ENCODE results near the gene FHDC1.

FHDC1 gene

DNA sequence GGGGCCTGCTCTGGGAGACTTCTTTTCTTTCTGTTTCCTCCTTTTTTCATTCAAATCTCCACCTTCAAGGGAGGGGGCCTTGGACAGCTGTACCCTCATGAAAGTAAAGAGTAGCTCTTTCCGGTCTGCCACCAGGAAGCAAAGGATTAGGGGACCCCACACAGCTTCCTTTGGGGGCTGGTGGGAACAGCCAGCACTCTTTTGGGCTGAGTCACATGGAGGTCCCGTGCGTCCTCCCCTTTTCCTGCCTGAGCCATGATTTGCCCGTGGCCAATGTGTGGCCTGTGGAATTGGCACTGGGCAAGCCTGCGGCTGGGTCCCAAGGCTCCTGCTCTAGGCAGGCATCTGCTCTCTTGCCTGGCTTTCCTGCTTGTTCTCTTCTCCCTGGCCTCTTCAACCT lies 65.5 kb downstream of the FHDC1 start:
- DNase-seq (ENCODE audit: low read depth, low spot score) = no peak
- no peak overlapping the region for H3K9ac ChIP-seq (ENCODE audit: insufficient read length)
- no peak for TF ChIP-seq FOXP2 (optimal IDR thresholded peaks at IDR 0.05; ENCODE audit: control extremely low read depth, extremely low read length, insufficient read depth)
- TF ChIP-seq EZH2 (IDR thresholded peaks at IDR 0.05) = no peak
- TF ChIP-seq POLR2AphosphoS5 (IDR thresholded peaks at IDR 0.05; ENCODE audit: borderline replicate concordance, low read depth, low read length) = no peak
- H3K27ac ChIP-seq = no peak overlapping the region
- H3K36me3 ChIP-seq (ENCODE audit: insufficient read depth, low read length) = no peaks in the 10 kb centered on the region
- no peak overlapping the region for H3K4me3 ChIP-seq
- no peaks in the 10 kb centered on the region for H3K9me3 ChIP-seq (ENCODE audit: low read depth, low read length)

DNA sequence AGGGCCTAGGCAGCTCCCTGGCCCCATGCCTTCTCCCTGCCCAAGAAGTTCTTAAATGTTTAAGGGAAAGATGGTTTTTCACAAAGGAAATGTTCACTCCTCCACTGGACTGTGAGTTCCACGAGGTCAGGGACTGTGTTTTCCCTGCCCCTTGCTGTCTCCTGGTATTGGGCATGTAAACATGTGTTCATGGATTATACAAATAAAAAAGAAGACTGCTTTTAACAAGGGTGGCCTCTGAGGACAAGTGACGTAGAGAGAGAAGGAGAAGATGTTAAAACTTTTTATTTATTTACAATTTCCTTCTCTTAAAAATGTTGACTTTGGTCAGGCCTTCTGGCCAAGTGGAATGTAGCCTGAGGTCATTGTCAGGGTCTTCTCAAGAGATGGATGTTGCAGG lies 66.0 kb downstream of the FHDC1 start:
- no peak for TF ChIP-seq POLR2AphosphoS5 (IDR thresholded peaks at IDR 0.05; ENCODE audit: borderline replicate concordance, low read depth, low read length)
- no peak for TF ChIP-seq EZH2 (IDR thresholded peaks at IDR 0.05)
- TF ChIP-seq FOXP2 (optimal IDR thresholded peaks at IDR 0.05; ENCODE audit: control extremely low read depth, extremely low read length, insufficient read depth) = no peak
- no peak overlapping the region for H3K9ac ChIP-seq (ENCODE audit: insufficient read length)
- no peak overlapping the region for H3K4me3 ChIP-seq
- H3K9me3 ChIP-seq (ENCODE audit: low read depth, low read length) = no peaks in the 10 kb centered on the region
- no peak for DNase-seq (ENCODE audit: low read depth, low spot score)
- H3K36me3 ChIP-seq (ENCODE audit: insufficient read depth, low read length) = no peaks in the 10 kb centered on the region
- H3K27ac ChIP-seq = no peak overlapping the region

DNA sequence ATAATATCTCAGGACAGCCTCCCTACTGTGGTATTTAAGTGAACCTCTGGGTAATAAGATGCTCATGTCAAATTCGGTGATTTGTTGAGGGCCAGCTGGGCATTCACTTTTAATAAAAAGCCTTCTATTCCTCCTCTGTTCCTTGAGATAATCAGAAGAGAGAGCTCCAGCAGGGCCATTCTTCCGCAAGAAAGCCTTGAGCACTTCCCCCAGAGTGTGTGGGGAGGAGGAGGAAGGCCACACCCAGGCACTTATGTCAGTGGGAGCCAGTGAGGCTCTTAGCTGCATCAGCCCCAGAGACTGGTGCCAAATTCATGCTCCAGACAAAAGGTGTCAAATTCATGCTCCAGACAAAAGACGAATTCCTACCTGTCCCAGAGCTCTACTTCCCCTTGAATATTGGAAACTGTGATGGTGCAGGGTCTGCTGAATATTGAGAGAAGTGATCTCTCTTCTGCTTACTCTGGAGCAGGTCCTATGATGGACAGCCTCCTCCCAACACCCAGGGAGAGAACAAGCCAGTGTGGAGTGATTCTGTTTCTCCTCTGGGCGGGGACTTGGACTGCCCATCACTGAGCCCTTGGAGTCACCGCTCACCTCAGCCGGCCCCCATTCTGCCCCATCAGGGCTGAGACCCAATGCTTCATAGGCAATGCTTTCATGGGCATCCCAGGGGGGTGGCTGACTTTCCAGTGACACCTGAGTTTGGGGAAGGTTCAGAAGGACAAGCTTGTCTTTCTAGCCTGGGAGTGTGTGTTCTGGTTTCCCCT lies 68.1 kb downstream of the FHDC1 start:
- no peak overlapping the region for H3K27ac ChIP-seq
- H3K9me3 ChIP-seq (ENCODE audit: low read depth, low read length) = no peaks in the 10 kb centered on the region
- no peak for DNase-seq (ENCODE audit: low read depth, low spot score)
- H3K36me3 ChIP-seq (ENCODE audit: insufficient read depth, low read length) = no peaks in the 10 kb centered on the region
- no peak overlapping the region for H3K4me3 ChIP-seq
- H3K9ac ChIP-seq (ENCODE audit: insufficient read length) = no peak overlapping the region
- no peak for TF ChIP-seq FOXP2 (optimal IDR thresholded peaks at IDR 0.05; ENCODE audit: control extremely low read depth, extremely low read length, insufficient read depth)
- no peak for TF ChIP-seq POLR2AphosphoS5 (IDR thresholded peaks at IDR 0.05; ENCODE audit: borderline replicate concordance, low read depth, low read length)
- no peak for TF ChIP-seq EZH2 (IDR thresholded peaks at IDR 0.05)

DNA sequence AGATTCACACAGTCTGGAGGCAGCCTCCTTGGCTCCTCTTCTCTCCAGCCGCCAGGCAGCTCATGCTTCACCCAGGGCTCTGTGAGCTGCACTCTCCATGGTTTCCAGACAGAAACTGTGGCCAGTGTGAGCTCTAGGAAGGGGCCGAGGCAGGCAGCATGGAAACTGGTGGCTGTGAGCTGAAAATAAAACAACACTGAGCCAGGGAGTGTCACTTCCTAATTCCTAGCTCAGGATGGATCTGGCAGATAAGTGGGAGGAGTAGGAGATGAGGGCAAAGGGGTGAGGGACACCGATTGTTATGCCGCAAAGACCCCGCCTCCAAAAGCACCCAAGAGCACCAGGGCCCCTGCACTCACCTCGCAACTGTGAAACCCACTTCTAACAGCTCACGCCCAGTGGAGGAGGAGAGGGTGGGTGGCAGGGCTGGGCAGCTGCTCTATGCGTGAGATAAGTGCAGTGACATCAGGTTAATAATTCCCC lies 69.8 kb downstream of the FHDC1 start:
- Histone ChIP-seq H3K4me3 (no peak overlapping the region), H3K9ac (ENCODE audit: insufficient read length) (no peak overlapping the region), H3K9me3 (ENCODE audit: low read depth, low read length) (no peaks in the 10 kb centered on the region), H3K36me3 (ENCODE audit: insufficient read depth, low read length) (no peaks in the 10 kb centered on the region), H3K27ac (no peak overlapping the region)
- DNase-seq (ENCODE audit: low read depth, low spot score) = no peak
- TF ChIP-seq FOXP2 (optimal IDR thresholded peaks at IDR 0.05; ENCODE audit: control extremely low read depth, extremely low read length, insufficient read depth) (no peak), EZH2 (IDR thresholded peaks at IDR 0.05) (no peak), POLR2AphosphoS5 (IDR thresholded peaks at IDR 0.05; ENCODE audit: borderline replicate concordance, low read depth, low read length) (no peak)

DNA sequence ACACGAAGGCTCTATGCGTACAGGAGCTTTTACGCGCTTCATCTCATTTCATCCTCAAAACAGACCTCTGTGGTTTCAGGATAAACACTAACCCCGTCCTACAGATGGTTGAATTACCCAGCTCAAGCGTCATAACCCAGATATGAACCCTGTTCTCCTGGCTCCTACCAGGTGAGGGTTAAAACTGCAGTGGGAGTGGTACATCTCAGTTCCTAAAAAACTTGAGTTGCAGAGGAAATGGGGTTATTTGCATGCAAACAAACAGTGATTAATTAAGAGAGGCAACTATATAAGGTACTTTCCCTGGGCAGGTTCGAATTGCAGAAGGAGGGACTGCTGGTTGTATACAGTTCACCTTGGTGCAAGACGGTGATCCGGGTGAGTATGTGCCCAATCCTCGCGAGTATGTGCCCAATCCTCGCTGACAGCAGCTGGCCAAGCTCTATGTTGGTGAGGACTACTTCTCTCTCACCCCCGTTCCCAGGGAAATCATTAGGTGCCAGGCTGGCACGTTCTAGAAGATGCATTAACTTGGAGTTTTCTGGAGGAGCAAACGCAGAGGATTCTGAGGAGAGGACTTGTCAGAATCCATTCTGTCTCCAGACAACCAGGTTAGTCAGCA lies 72.6 kb downstream of the FHDC1 start:
- H3K27ac ChIP-seq = no peak overlapping the region
- DNase-seq (ENCODE audit: low read depth, low spot score) = no peak
- TF ChIP-seq EZH2 (IDR thresholded peaks at IDR 0.05) = no peak
- TF ChIP-seq POLR2AphosphoS5 (IDR thresholded peaks at IDR 0.05; ENCODE audit: borderline replicate concordance, low read depth, low read length) = no peak
- TF ChIP-seq FOXP2 (optimal IDR thresholded peaks at IDR 0.05; ENCODE audit: control extremely low read depth, extremely low read length, insufficient read depth) = no peak

DNA sequence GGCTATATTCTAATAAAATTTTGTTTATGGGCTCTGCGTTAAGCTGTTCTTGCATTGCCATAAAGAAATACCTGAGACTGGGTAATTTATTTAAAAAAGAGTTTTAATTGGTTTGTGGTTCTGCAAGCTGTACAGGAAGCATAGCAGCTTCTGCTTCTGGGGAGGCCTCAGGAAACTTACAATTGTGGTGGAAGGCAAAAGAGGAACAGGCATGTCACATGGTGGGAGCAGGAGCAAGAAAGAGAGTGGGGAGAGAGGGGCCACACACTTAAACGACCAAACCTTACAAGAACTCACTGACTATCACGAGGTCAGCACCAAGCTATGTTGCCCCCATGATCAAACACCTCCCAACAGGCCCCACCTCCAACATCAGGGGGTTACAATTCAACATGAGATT lies 74.0 kb downstream of the FHDC1 start:
- H3K27ac ChIP-seq = no peak overlapping the region
- no peaks in the 10 kb centered on the region for H3K36me3 ChIP-seq (ENCODE audit: insufficient read depth, low read length)
- no peak for TF ChIP-seq POLR2AphosphoS5 (IDR thresholded peaks at IDR 0.05; ENCODE audit: borderline replicate concordance, low read depth, low read length)
- no peak for TF ChIP-seq EZH2 (IDR thresholded peaks at IDR 0.05)
- no peak for TF ChIP-seq FOXP2 (optimal IDR thresholded peaks at IDR 0.05; ENCODE audit: control extremely low read depth, extremely low read length, insufficient read depth)
- no peak overlapping the region for H3K4me3 ChIP-seq
- H3K9me3 ChIP-seq (ENCODE audit: low read depth, low read length) = no peaks in the 10 kb centered on the region
- H3K9ac ChIP-seq (ENCODE audit: insufficient read length) = no peak overlapping the region
- no peak for DNase-seq (ENCODE audit: low read depth, low spot score)

More for the DNA sequence above, 72.6 kb downstream of the FHDC1 start:
- H3K4me3 ChIP-seq = no peak overlapping the region
- no peak overlapping the region for H3K9ac ChIP-seq (ENCODE audit: insufficient read length)
- no peaks in the 10 kb centered on the region for H3K36me3 ChIP-seq (ENCODE audit: insufficient read depth, low read length)
- H3K9me3 ChIP-seq (ENCODE audit: low read depth, low read length) = no peaks in the 10 kb centered on the region

DNA sequence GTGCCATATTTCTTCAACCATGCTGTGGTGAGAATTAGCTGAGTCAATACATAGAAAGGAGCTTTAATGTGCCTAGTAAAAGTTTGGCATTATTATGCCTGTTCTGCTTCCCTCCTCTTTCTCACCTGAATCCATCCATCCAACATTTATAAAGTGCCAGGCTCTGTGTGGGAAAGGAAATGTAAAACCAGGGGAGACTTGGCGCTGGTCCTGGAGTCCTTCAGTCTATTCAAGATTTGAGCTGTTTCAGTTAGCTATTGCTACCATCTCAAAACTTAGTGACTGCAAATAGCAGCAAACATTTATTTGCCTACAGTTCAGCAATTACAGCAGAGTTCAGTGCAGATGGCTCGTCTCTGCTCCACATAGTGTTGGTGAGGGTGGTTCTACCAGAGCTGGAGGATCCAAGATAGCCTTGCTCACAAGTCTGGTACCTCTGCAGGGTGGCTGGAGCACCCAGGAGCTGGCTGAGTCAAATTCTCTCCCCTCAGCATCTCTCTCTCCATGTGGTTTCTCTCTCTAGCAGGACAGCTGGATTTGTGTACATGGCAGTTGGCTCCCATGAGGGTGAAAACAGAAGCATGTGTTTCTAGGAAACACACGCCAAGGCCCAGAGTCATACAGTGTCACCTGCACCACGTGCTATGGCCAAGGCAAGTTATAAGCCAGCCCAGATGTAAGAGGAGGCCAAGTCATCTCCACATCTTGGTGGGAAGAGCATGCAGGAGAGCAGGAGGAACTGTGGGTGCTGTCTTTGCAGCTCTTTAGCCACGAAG lies 77.3 kb downstream of the FHDC1 start:
- DNase-seq (ENCODE audit: low read depth, low spot score) = no peak
- no peak overlapping the region for H3K4me3 ChIP-seq
- TF ChIP-seq EZH2 (IDR thresholded peaks at IDR 0.05) = no peak
- TF ChIP-seq FOXP2 (optimal IDR thresholded peaks at IDR 0.05; ENCODE audit: control extremely low read depth, extremely low read length, insufficient read depth) = no peak
- no peak for TF ChIP-seq POLR2AphosphoS5 (IDR thresholded peaks at IDR 0.05; ENCODE audit: borderline replicate concordance, low read depth, low read length)
- H3K27ac ChIP-seq = no peak overlapping the region
- no peaks in the 10 kb centered on the region for H3K9me3 ChIP-seq (ENCODE audit: low read depth, low read length)
- H3K9ac ChIP-seq (ENCODE audit: insufficient read length) = no peak overlapping the region
- no peaks in the 10 kb centered on the region for H3K36me3 ChIP-seq (ENCODE audit: insufficient read depth, low read length)

DNA sequence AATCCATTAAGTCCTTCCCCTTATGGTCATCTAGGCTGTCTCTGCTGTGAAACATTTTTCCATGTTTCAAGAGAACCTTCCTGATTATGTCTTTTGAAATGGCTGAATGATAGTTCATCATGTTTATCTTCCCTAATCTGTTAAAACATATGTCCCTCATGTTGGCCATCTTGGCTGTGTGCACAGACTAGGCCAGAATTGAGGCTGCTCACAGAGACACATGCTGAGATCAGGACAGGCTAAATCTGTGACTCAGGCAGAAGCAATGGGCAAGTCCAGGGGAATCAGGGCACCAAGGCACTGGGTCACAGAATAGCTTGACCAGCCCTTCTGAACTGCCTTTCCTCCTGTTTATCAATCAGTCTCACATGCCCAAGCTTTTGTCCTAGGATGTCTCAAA lies 78.3 kb downstream of the FHDC1 start:
- Histone ChIP-seq H3K9ac (ENCODE audit: insufficient read length) (no peak overlapping the region), H3K4me3 (no peak overlapping the region), H3K27ac (no peak overlapping the region), H3K36me3 (ENCODE audit: insufficient read depth, low read length) (no peaks in the 10 kb centered on the region), H3K9me3 (ENCODE audit: low read depth, low read length) (no peaks in the 10 kb centered on the region)
- TF ChIP-seq POLR2AphosphoS5 (IDR thresholded peaks at IDR 0.05; ENCODE audit: borderline replicate concordance, low read depth, low read length) = no peak
- TF ChIP-seq FOXP2 (optimal IDR thresholded peaks at IDR 0.05; ENCODE audit: control extremely low read depth, extremely low read length, insufficient read depth) = no peak
- TF ChIP-seq EZH2 (IDR thresholded peaks at IDR 0.05) = no peak
- no peak for DNase-seq (ENCODE audit: low read depth, low spot score)

Data from SK-N-MC (cell line).